Left ventricle myocardium inferior (tissue), 1 donor: Measurements from ENCODE around the gene INPP5B. TPM values are rescaled to one million over a fixed set of nuclear protein-coding genes. Genes with fewer than 3 reads are reported as not detected.

Experiments
- DNase-seq: peaks from one replicate; pipeline ENCODE4 v3.0.0-alpha.2; 2020
- H3K27ac ChIP-seq: fragments of 200-600 bp; replicated peaks from 2 replicates; pipeline ENCODE4 v1.8.0; 2021
- H3K27me3 ChIP-seq: fragments of 200-600 bp; 2 replicates; pipeline ENCODE4 v1.8.0; 2021; ENCODE audit warnings: low read depth
- H3K36me3 ChIP-seq: fragments of 200-600 bp; 2 replicates; pipeline ENCODE4 v1.8.0; 2021
- H3K4me1 ChIP-seq: fragments of 200-600 bp; 2 replicates; pipeline ENCODE4 v1.8.0; 2021
- H3K4me3 ChIP-seq: fragments of 200-600 bp; 2 replicates; pipeline ENCODE4 v1.8.0; 2021; ENCODE audit warnings: mild to moderate bottlenecking, moderate library complexity
- H3K9me3 ChIP-seq: fragments of 200-600 bp; replicated peaks from 2 replicates; pipeline ENCODE4 v1.8.0; 2021
- intact Hi-C: fragments of 100-400 bp; cut with micrococcal nuclease; formaldehyde crosslinking; loops from one replicate; pipeline ENCODE4 v1.11.0; 2022
- total RNA-seq: library from RNA; stranded (reverse); fragmentation: NEBNext Ultra II Directional; extraction: Animal tissue kit (Norgen Biotek cat#: 25700); gene quantifications from one replicate; pipeline ENCODE4 v1.2.1, GENCODE V29; 2021
- TF ChIP-seq, protein P1 (sequence below): fragments of 200-600 bp; IDR thresholded peaks from 2 replicates; pipeline ENCODE4 v1.8.0; 2021; ENCODE audit warnings: antibody characterized with exemption, mild to moderate bottlenecking, borderline replicate concordance
- donor health status: DM: no; HTN: yes; CAD: no; lungs with severe emphysema.

Gene INPP5B
- total RNA-seq, 1 donor from 2014 or later, result 10.9 TPM

DNA sequence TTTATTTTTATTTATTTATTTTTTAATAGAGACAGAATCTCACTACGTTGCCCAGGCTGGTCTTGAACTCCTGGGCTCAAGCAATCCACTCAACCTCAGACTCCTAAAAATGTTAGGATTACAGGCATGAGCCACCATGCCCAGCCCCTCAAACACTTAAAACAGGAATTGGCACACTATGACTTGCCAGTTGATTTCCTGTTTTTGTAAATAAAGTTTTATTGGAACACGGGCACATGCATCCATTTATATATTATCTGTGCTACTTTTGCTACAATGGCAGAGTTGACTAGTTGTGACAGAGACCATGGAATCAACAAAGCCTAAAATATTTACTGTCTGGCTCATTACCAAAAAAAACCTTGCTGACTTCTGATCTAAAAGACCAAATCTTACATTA lies 122.9 kb downstream of the INPP5B start:
- no peak overlapping the region for H3K27ac ChIP-seq
- TF ChIP-seq, protein P1, sequence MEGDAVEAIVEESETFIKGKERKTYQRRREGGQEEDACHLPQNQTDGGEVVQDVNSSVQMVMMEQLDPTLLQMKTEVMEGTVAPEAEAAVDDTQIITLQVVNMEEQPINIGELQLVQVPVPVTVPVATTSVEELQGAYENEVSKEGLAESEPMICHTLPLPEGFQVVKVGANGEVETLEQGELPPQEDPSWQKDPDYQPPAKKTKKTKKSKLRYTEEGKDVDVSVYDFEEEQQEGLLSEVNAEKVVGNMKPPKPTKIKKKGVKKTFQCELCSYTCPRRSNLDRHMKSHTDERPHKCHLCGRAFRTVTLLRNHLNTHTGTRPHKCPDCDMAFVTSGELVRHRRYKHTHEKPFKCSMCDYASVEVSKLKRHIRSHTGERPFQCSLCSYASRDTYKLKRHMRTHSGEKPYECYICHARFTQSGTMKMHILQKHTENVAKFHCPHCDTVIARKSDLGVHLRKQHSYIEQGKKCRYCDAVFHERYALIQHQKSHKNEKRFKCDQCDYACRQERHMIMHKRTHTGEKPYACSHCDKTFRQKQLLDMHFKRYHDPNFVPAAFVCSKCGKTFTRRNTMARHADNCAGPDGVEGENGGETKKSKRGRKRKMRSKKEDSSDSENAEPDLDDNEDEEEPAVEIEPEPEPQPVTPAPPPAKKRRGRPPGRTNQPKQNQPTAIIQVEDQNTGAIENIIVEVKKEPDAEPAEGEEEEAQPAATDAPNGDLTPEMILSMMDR, result no peak
- peaks cover 78% of the 10 kb centered on the region for H3K36me3 ChIP-seq
- DNase-seq, result no peak
- intact Hi-C loops, result no loop called here
- no peaks in the 10 kb centered on the region for H3K9me3 ChIP-seq
- H3K4me3 ChIP-seq, result no peak overlapping the region
- no peaks in the 10 kb centered on the region for H3K27me3 ChIP-seq
- no peaks in the 10 kb centered on the region for H3K4me1 ChIP-seq

DNA sequence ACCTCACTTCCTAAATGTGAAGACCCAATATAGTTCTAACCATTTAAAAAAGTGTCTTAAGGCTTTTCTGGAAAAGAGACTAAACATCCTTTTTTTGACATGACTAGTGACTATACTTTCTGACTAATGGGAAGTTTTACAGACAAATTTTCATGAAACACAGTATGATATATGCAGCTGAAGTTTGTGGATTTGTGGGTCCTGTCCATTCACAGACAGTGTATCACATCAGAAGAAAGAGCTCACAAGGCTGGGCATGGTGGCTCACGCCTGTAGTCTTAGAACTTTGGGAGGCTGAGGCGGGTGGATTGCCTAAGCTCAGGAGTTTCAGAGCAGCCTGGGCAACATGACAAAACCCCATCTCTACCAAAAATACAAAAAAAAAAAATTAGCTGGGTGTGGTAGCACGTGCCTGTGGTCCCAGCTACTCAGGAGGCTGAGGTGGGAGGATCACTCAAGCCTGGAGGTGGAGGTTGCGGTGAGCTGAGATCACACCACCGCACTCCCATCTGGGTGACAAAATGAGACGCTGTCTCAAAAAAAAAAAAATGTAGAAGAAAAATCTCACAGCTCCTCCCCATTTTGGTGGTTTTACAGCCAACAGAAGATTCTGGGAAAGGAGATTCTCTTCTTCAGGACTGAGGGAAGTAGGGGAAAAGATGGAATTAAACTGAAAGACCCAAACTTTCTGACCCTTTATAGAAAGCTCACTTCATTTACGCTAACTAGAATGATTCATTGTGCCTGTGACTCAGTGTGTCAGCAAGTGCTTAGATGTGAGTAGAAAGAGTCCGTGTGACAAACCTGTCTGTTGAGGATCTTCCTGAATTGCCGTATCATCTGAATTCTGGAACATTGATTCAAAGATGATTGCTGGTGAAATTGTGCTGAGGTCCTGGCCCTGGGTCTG lies 123.7 kb downstream of the INPP5B start:
- intact Hi-C loops, result no loop called here
- H3K4me1 ChIP-seq, result no peaks in the 10 kb centered on the region
- H3K9me3 ChIP-seq, result no peaks in the 10 kb centered on the region
- TF ChIP-seq, protein P1, result no peak
- H3K4me3 ChIP-seq, result no peak overlapping the region
- no peak for DNase-seq
- H3K27me3 ChIP-seq, result no peaks in the 10 kb centered on the region
- no peak overlapping the region for H3K27ac ChIP-seq
- peaks cover 74% of the 10 kb centered on the region for H3K36me3 ChIP-seq

DNA sequence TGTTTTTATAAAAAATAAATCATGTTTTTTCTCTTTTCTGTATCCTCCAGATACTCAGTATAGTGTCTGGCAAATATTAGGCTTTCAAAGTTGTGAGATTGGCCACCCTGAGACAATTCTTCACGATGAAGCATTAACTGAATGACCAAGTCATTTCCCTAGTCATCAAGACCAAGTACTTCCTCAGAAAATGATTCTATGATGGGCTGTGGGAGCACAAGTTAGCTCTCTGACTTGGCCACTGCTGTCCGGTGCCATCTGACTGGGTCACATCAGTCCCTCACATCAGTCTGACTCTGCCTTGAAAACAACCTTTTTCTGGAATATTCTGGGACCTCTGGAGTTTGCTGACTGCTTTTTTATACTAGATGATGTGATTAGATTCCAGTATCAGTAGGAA lies 125.4 kb downstream of the INPP5B start:
- H3K27ac ChIP-seq, result no peak overlapping the region
- intact Hi-C loops, result no loop called here
- DNase-seq, result no peak
- H3K9me3 ChIP-seq, result no peaks in the 10 kb centered on the region
- peaks cover 83% of the 10 kb centered on the region for H3K36me3 ChIP-seq
- no peak overlapping the region for H3K4me3 ChIP-seq
- no peaks in the 10 kb centered on the region for H3K27me3 ChIP-seq
- TF ChIP-seq, protein P1, result no peak
- peaks cover 7% of the 10 kb centered on the region for H3K4me1 ChIP-seq

- Histone ChIP-seq H3K9me3 (no peaks in the 10 kb centered on the region), H3K27me3 (no peaks in the 10 kb centered on the region), H3K4me1 (peaks cover 7% of the 10 kb centered on the region), H3K4me3 (no peak overlapping the region), H3K27ac (no peak overlapping the region), H3K36me3 (peaks cover 75% of the 10 kb centered on the region)
- intact Hi-C loops, result no loop called here
- DNase-seq, result peak; percentile 33
- TF ChIP-seq, protein P1, result no peak
Observed at GRCh38 chr1:37817481-37817880, 129.4 kb downstream of the INPP5B start.

GRCh38 chr1:37814252-37814651 lies 132.6 kb downstream of the INPP5B start:
- H3K9me3 ChIP-seq, result no peaks in the 10 kb centered on the region
- H3K4me1 ChIP-seq, result peaks cover 28% of the 10 kb centered on the region
- peaks cover 45% of the 10 kb centered on the region for H3K36me3 ChIP-seq
- H3K27me3 ChIP-seq, result no peaks in the 10 kb centered on the region
- DNase-seq, result no peak
- intact Hi-C loops, result no loop called here
- no peak overlapping the region for H3K4me3 ChIP-seq
- TF ChIP-seq, protein P1, result no peak
- H3K27ac ChIP-seq, result no peak overlapping the region
